Kidney tubule cell (primary cell): Measurements from ENCODE around the gene C1orf159.
"Not testable (repeated sequence)": the region's sequence is repeated elsewhere in the genome, so short reads cannot be mapped to it uniquely, and the experiment has no call there.

ENCODE experiments used
- DNase-seq: peaks from one replicate; pipeline ENCODE4 v3.0.0-alpha.2; 2018; ENCODE audit warnings: low spot score

The C1orf159 gene

DNA sequence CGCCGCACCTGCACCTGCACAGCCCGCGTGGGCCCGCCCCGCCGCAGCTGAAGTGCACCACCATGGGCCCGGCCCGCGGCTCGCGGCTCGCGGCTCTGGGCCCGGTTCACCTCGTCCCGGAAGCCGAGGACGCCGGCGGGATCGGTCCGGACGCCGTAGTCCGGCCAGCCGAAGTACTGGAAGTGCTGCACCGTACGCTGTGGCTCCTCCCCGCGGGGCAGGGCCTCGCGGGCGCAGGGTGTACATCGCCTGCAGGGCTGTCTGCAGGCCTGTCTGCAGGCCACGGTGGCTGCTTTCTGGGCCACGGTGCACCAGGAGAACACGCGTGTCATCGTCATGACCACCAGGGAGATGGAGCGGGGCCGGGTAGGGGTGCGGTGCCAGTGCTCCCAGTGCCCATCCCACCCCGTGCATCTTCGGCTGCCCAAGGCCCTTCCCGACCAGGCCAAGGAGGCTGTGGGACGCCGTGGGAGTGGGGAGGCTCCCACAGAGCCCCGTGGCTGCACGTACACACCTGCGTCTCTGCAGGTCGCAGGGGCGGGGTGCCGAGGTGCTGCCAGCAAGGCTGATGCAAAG lies 48.5 kb downstream of the C1orf159 start:
- no peak for DNase-seq

DNA sequence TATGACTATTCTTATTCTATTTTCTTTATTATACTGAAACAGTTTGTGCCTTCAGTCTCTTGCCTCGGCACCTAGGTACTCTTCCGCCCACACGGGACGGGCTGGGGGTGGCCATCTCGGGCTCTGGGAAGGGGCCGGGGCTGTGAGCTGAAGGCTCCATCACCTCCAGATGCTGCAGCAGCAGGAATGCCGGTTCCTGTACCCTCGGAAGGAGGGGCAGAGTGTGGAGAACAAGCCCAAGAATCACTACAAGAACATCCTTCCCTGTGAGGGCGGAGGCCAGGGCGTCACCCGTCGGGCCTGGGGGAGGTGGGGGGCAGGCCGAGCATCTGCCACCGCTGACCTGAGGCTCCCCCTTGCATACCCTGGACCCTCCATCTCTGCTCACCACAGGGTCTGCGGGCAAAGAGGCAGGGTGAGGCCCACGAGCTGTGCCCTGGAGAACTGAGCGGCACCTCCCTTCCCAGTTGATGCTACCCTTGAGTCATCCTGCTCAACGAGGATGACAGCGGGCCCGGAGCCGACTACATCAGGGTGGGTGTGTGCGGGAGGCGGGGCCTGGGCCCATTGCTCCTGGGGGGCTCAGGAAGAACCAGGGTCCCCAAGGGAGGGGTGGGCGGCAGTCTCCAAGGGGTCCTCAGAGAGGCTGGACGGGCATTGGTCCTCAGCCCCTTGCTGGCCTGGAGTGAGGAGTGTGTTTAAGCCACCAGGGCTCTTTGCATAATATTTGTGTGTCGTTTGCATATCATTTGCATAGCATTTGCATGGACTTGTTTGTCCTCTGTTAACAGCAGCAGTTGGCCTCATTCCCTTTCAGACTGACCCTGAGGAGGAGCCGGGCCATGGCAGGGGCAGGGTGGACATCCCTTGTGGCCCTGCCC lies 49.2 kb downstream of the C1orf159 start:
- peak; percentile 38 for DNase-seq

DNA sequence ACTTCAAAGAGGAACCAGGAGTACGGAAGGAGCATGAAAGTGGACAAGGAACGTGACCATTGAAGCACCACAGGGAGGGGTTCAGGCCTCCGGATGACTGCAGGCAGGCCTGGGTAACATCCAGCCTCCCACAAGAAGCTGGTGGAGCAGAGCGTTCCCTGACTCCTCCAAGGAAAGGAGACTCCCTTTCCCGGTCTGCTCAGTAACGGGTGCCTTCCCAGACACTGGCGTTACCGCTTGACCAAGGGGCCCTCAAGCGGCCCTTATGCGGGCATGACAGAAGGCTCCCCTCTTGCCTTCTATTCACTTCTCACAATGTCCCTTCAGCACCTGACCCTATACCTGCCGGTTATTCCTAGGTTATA lies 50.0 kb downstream of the C1orf159 start:
- DNase-seq, result not testable (repeated sequence)

DNA sequence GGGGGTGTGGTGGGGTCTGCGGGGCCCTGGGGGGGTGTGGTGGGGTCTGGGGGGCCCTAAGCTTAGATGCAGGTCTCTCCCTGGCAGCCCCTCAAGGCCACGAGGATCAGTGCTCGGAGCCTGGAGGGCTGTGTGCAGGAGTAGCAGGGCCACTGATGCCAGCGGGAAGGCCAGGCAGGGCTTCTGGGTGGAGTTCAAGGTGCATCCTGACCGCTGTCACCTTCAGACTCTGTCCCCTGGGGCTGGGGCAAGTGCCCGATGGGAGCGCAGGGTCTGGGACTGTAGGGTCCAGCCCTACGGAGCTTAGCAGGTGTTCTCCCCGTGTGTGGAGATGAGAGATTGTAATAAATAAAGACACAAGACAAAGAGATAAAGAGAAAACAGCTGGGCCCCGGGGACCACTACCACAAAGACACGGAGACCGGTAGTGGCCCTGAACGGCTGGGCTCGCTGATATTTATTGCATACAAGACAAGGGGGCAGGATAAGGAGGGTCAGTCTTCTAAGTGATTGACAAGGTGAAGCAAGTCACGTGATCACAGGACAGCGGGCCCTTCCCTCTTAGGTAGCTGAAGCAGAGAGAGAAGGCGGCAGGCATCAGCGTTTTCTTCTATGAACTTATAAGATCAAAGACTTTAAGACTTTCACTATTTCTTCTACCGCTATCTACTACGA lies 50.5 kb downstream of the C1orf159 start:
- no peak for DNase-seq

DNA sequence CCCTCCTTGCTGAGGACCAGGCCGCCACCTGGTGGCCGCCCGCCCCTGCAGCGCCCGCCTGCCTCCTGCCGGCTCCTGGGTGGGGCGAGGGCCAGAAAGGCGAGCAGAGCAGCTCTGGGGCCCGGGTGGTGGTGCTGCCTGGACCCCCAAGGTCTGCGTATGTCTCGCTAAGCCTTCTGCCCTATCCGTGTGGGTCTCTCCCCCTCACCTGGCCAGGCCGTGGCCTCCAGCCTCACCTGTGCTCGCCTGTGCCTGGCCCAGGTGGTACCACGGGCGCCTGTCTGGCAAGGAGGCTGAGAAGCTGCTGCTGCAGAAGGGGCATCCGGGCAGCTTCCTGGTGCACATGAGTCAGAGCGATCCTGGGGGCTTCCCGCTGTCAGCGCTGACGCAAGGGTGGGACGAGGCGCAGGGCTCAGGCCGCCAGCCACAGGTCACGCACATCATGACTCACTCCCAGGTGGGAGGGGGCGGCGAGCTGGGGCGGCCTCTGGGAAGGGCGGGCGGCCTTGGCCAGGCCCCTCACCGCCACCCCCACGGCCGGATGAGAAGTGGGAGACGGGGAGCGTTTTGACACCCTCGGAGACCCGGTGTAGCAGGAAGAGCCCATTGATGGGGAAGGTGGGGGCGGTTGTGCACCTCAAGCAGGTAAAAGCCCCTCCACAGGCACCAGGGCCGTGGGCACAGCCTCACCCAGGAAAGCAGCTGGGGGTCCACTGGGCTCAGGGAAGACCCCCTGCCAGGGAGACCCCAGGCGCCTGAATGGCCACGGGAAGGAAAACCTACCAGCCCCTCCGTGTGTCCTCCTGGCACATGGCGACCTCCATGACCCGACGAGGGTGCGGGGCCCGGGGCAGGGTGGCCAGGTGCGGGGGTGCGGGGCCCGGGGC lies 51.7 kb downstream of the C1orf159 start:
- peak; percentile 98 for DNase-seq

DNA sequence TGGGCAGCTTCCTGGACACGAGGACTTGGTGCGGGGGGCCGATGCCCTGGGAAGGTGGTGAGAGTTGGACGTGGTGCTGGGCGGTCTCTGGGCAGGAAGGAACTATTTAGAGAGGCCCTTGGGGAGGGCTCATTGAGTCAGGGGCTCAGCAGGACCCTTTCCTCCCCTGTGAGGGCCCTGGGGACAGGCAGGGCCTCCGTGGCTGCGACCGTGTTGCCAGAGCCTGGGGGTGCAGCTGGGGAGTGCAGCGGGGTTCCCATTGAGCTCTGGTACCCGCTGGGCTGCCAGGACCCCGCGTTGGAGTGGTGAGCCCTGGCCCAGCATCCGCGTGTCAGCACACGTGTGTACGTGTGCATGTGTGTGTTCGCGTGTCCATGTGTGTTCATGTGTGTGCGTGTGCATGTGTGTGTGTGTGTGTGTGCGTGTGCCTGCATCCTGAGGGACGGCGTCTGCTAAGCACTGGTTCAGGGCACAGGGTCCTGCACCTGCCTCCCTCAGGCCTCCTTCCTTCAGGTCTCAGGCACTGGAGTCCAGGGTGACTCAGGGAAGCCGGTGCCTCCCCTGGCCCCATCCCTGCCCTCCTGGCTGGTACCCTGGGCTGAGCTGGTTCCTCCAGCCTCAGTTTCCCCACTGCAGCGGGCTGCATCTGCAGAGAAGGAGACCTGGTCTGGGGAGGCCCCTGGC lies 52.5 kb downstream of the C1orf159 start:
- DNase-seq, result no peak

DNA sequence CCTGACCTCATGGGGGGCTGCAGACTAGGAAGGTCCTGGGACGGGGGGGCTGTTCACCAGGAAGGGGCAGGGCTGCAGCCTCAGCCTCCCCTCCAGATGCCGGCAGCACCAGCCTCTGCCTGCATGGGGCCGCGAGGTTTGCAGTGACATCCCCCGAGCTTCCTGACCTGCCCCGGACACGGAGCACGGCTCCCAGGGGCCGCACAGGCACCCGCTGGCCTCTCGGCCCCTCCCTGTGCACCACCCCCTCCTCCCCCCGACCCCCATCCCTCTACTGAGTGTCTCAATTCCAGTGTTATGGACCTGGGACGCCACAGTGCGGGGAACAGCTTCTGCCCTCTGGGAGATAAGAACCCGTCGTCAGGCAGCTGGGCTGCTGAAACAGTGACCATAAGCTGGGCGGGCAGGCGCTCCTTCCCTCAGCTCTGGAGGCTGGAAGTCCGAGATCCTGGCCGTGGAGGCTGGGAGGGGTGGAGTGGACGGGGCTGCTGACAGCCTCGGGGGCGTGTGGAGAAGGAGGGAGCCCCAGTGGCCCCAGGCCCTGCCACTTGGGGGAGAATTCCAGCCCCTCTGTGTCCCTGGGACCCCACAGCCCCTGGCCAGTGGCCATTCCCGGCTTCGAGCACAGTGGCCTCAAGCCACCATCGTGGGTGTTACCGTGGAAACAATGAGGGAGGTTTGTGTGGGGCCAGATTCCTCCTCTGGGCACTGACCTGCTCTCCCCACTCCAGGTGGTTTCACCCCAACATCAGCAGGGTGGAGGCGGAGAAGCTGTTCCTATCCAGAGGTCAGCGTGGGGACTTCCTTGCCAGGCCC lies 53.3 kb downstream of the C1orf159 start:
- DNase-seq, result no peak

DNA sequence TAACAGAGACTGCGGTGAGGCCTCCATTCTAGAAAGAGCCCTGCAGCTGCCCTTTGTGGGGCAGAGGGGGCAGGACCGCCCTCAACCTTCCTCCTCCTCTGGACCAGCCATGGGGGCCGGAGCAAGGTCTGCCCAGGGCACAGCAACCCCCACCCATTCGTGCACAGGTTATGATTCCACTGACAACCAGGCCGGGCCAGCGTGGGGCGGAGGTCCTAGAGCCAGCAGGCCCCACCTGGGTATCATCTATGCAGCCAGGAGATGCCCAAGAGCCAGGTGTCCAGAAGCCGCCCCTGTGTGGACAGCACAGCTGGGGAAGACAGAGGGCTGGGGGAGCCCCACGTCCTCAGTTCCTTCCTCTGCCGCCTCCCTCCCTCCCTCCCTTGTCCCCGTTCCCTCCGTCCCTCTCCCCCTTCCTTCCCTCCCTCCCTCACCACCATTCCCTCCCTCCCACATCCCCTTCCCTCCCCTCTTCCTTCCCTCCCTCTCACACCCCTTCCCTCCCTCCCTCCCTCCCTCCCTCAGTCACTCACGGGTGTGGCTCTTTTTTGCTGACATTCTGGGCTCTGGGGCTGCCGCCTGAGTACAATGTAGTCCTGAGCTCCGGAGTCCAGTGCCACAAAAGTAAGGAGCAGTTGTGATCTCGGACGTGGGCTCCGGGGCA lies 54.1 kb downstream of the C1orf159 start:
- peak; percentile 25 for DNase-seq

DNA sequence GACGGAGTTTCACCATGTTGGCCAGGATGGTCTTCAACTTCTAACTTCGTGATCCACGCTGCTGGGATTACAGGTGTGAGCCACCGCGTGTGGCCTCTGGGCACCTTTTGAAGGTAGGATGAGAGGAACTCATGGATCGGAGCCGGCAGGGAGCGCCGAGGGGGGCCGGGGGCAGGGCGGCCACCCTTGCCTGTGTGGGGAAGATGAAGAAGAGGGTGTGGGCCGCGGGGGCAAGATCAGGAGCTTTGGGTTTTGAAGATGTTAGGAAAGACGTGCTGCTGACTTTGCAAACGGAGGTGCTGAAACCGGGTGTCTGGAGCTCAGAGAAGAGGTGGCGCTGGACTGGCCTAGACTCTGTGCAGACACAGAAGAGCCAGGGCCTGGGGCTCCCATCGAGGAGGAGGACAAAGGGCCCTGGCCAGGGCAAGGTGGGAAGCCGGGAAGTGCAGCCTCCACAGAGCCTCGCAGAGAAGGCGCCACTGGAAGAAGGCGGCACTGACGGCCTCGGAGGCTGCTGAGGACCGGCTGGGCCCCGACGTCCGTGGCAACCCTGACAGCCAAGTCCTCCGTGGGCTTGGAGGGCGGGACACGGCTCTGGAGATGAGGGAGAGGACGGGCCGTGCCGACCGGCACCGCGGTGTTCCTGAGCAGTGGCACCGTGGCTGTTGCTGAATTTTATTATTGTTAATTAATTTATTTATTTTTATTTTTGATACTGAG lies 55.4 kb downstream of the C1orf159 start:
- DNase-seq, result no peak

DNA sequence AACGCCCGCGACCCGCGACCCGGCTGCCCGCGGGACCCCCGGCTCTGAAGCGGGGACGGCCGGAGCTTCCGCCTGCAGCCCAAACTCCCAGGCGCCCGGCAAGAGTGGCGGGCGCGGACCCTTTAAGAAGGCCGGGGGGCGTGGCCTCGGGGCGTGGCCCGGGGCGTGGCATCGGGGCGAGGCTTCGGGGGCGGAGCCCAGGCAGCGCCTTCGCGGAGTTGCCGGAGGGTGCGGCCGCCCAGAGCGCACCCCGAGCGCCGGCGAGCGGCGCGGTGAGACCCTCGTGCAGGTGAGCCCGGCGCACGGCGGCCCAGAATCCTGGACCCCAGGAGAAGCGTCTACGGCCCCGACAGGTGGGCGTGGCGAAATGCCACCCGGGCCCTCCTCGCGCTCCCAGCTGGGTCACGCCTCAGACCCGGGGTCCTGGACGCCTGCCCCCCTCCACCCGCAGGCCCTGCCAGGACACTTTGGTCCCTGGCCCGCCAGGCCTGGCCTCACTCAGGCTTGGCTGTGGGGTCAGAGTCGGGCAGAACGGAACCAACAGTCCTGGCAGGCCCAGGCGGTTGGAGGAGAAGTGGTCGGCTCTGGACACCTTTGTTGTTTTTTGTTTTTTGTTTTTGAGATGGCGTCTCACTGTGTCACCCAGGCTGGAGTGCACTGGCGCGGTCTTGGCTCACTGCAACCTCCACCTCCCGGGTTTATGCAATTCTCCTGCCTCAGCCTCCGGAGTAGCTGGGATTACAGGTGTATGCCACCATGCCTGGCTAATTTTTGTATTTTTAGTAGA lies 56.2 kb downstream of the C1orf159 start:
- DNase-seq, result peak; percentile 84

DNA sequence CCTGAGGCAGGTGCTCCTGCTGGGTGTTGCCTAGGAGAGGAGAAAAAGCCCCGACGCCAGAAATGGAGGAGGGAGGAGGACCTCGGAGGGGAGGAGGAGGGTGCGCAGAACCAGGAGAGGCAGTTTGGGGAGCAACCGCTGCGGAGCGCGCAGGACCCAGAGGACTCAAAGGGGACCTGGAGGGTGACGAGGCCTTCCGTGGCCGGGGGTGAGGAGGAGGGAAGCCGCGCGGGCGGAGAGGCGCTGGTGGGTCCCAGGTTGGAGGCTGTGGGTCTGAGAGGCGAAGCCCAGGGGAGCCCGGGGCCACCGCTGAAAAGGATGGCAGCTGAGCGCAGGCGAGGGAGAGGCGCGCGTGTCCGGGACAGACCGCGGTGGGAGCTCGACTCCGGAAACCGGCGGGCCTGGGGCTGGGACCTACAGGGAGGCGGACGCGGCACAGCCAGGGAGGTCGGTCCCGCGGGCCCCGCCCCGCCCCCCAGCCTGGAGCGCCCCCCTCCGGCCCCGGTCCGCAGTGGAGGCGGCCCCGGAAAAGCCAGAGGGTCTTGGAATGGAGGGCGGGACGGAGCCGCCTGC lies 56.9 kb downstream of the C1orf159 start:
- DNase-seq, result peak; percentile 53

DNA sequence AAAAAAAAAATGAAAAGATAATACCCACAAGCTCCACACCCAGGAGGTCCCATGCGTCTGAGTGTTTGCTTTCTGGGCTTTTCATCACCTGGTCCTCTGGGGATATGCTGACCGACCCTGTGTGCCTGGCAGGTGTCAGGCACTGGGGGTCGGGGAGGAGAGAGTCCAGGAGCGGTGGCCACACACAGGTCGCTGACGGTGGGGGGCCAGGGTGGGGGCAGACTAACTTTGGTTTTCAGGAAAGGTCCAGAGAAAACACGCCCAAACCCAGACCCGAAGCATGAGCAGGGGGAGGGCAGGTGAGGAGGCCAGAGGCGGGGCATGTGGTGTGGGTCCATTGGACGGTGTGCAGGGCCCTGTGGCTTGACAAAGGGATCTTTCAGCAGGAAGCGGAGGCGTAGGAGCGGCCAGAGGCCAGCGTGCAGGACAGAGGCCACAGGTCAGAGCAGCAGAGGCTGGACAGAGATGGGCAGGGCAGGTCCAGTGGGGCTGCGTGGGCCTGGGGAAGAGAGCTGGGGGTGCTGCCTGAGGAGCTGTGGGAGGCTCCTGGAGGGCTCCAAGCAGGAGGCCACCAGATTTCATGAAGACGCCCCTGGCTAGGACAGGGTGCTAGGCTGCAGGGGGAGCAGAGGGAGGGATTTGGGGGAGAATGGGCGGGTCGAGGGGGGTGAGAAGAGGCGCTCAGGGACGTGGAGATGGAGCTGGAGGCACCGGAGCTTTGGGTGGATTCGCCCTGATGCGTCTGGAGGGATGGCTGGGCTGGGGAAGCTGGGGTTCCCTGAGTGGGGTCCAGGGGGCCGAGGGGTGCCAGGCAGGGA lies 57.6 kb downstream of the C1orf159 start:
- peak; percentile 66 for DNase-seq

DNA sequence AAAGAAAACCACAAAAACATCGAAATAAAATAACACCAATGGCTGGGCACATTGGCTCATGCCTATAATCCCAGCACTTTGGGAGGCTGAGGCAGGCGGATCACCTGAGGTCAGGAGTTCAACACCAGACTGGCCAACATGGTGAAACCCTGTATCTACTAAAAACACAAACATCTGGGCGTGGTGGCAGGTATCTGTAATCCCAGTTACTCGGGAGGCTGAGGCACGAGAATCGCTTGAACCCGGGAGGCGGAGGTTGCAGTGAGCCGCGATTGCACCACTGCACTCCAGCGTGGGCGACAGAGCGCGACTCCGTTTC lies 58.2 kb downstream of the C1orf159 start:
- DNase-seq, result not testable (repeated sequence)

DNA sequence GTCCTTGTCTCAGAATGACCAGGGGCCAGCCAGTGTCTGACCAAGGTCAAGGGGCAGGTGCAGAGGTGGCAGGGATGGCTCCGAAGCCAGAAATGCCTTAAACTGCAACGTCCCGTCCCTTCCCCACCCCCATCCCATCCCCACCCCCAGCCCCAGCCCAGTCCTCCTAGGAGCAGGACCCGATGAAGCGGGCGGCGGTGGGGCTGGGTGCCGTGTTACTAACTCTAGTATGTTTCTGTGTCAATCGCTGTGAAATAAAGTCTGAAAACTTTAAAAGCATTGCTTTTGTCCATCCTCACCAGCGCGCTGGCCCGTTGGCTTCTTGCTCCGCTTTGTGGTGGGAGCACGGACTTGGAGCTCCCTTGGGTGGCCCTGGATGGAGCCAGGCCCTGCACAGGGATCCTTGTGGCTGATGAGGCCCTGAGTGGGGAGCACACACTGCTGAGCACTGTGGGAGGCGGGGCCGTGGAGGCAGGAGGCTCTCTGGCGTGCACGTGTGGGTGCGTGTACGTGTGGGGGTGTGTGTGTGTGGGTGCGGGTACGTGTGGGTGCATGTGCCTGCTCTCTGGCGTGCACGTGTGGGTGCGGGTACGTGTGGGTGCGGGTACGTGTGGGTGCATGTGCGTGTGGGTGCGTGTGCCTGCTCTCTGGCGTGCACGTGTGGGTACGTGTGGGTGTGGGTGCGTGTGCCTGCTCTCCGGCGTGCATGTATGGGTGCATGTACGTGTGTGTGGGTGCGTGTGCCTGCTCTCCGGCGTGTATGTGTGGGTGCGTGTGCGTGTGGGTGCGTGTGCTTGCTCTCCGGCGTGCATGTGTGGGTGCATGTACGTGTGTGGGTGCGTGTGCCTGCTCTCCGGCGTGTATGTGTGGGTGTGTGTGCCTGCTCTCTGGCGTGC lies 59.8 kb downstream of the C1orf159 start:
- no peak for DNase-seq

DNA sequence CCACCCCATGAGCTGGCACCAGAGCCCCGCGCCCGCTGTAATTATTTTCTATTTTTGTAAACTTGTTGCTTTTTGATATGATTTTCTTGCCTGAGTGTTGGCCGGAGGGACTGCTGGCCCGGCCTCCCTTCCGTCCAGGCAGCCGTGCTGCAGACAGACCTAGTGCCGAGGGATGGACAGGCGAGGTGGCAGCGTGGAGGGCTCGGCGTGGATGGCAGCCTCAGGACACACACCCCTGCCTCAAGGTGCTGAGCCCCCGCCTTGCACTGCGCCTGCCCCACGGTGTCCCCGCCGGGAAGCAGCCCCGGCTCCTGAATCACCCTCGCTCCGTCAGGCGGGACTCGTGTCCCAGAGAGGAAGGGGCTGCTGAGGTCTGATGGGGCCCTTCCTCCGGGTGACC lies 60.9 kb downstream of the C1orf159 start:
- no peak for DNase-seq

DNA sequence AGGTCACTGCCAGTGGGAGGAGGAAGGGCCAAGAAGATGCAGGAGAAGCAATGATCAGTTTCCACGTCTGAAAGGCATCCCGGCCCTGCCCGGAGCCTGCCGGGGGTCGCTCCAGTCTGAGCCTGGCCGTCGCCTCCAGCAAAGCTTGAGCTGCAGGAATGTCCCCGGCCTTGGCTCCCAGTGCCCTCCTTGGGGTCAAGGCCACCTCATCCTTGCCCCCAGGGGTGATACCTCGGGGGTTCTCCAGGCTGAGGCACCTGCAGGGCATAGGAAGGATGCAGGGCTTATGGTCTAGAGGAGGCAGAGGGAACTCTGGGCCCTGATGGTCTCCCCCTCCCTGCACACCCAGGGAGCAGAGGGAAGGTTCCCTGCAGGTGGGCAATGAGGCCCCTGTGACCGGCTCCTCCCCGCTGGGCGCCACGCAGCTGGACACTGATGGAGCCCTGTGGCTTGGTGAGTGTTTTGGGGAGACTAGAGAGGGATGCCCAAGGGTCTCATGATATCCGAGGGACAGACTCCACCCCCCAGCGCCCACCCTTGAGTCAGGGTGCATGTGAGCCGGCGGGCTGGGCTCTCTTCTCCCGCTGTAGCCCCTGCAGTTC lies 61.7 kb downstream of the C1orf159 start:
- DNase-seq, result no peak
